DND-41 (cell line): Measurements from ENCODE around the gene TMEM92.
"Not testable (repeated sequence)": the region's sequence is repeated elsewhere in the genome, so short reads cannot be mapped to it uniquely, and the experiment has no call there.

Source experiments
- ATAC-seq: fragments of 200-7000 bp; cut with Tn5 transposase; 3 replicates; pipeline ENCODE4 v1.9.1; 2021; ENCODE audit warnings: low read depth; ENCODE audit not compliant: insufficient read depth
- DNase-seq: peaks from one replicate; pipeline ENCODE4 v3.0.0-alpha.2; 2020
- H2AFZ ChIP-seq: 2 replicates; pipeline ENCODE4 v1.6.0; 2012; ENCODE audit warnings: low read depth, low read length
- H3K27ac ChIP-seq: 2 replicates; pipeline ENCODE4 v1.5.1; 2012; ENCODE audit warnings: low read length, inconsistent platforms
- H3K27me3 ChIP-seq: fragments of 200-600 bp; sonication (generic); 2 replicates; pipeline ENCODE4 v1.6.0; 2012; ENCODE audit warnings: low read length, mild to moderate bottlenecking, inconsistent platforms; ENCODE audit not compliant: insufficient read depth, poor library complexity
- H3K36me3 ChIP-seq: 2 replicates; pipeline ENCODE4 v1.5.1; 2012; ENCODE audit warnings: low read length, inconsistent platforms; ENCODE audit not compliant: insufficient read depth
- H3K4me1 ChIP-seq: 2 replicates; pipeline ENCODE4 v1.5.1; 2012; ENCODE audit warnings: mild to moderate bottlenecking, low read length; ENCODE audit not compliant: insufficient read depth
- H3K4me2 ChIP-seq: 2 replicates; pipeline ENCODE4 v1.6.0; 2012; ENCODE audit warnings: mild to moderate bottlenecking, moderate library complexity, low read length, inconsistent platforms; ENCODE audit not compliant: insufficient read depth
- H3K4me3 ChIP-seq, 2 experiments: fragments of 200-600 bp in 1 of 2; shearing (Covaris generic) in 1 of 2; 2 replicates each; pipeline ENCODE4 v1.5.1; 2012 to 2016; ENCODE audit warnings: inconsistent platforms in 2 of 2, low read length in 2 of 2, mild to moderate bottlenecking in 2 of 2, low read depth in 1 of 2, moderate library complexity in 1 of 2
- H3K79me2 ChIP-seq: 2 replicates; pipeline ENCODE4 v1.6.0; 2012; ENCODE audit warnings: low read length, inconsistent platforms; ENCODE audit not compliant: insufficient read depth
- H3K9ac ChIP-seq: 2 replicates; pipeline ENCODE4 v1.6.0; 2012; ENCODE audit warnings: low read depth, mild to moderate bottlenecking, inconsistent platforms, low read length, moderate library complexity
- H3K9me3 ChIP-seq: 2 replicates; pipeline ENCODE4 v1.5.1; 2012; ENCODE audit warnings: low read length, moderate library complexity, mild to moderate bottlenecking, inconsistent platforms; ENCODE audit not compliant: insufficient read depth, severe bottlenecking
- H4K20me1 ChIP-seq: 2 replicates; pipeline ENCODE4 v1.6.0; 2012; ENCODE audit warnings: low read length; ENCODE audit not compliant: insufficient read depth
- CTCF ChIP-seq: IDR thresholded peaks from 2 replicates; pipeline ENCODE4 v1.5.1; 2012; ENCODE audit warnings: borderline replicate concordance, low read length, moderate library complexity, mild to moderate bottlenecking; ENCODE audit not compliant: poor library complexity, severe bottlenecking; ENCODE audit errors: extremely low read depth
- EZH2 ChIP-seq: IDR thresholded peaks from 3 replicates; pipeline ENCODE4 v1.6.1; 2012; ENCODE audit warnings: borderline replicate concordance, low read depth, mild to moderate bottlenecking, moderate library complexity, low read length, inconsistent platforms; ENCODE audit not compliant: severe bottlenecking

TMEM92 gene

DNA sequence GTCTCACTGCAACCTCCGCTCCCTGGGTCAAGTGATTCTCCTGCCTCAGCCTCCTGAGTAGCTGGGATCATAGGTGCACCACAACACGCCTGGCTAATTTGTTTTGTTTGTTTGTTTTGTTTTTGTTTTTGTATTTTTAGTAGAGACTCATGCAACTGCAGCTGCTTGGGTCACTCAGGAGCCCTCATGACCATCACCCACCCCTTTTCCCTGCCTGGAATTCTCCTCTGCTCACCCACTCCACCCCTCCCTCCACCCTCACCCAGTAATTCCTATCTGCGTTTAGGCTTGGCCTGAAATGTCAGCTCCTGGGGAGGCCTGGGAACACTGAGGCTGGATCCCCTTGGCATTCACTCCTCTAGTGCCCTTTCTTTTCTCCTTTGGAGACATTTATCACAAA, 25.5 kb downstream of the TMEM92 start:
- no peaks in the 10 kb centered on the region for H4K20me1 ChIP-seq
- no peak overlapping the region for H3K4me3 ChIP-seq
- no peak overlapping the region for H3K4me2 ChIP-seq
- H3K27me3 ChIP-seq: peaks cover 9% of the 10 kb centered on the region
- no peaks in the 10 kb centered on the region for H3K36me3 ChIP-seq
- DNase-seq (no peak), ATAC-seq (no peak)
- no peak overlapping the region for H2AFZ ChIP-seq
- H3K79me2 ChIP-seq: no peaks in the 10 kb centered on the region
- H3K27ac ChIP-seq: no peak overlapping the region
- no peak overlapping the region for H3K9ac ChIP-seq
- H3K9me3 ChIP-seq: no peaks in the 10 kb centered on the region
- TF ChIP-seq EZH2 (no peak), CTCF (no peak)
- no peaks in the 10 kb centered on the region for H3K4me1 ChIP-seq

DNA sequence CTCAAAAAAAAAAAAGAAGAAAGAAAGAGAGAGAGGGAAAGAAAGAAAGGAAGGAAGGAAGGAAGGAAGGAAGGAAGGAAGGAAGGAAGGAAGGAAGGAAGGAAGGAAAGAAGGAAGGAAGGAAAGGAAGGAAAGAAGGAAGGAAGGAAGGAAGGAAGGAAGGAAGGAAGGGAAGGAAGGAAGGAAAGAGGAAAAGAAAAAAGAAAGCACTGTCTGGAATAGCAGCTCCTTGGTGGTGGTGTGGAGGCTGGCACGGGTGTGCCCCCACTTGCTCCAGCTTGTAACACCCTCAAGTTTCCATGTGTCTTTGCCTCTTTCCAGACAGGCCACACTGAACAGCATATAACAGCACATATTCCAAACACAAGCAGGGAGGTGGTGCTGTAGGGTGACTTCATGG, 26.6 kb downstream of the TMEM92 start:
- ATAC-seq, H3K4me3 ChIP-seq, H3K4me1 ChIP-seq, H3K27ac ChIP-seq, H3K9me3 ChIP-seq, H3K36me3 ChIP-seq, H3K27me3 ChIP-seq, H4K20me1 ChIP-seq, H3K9ac ChIP-seq, DNase-seq, H3K79me2 ChIP-seq, H3K4me2 ChIP-seq, H2AFZ ChIP-seq: not testable (repeated sequence)

DNA sequence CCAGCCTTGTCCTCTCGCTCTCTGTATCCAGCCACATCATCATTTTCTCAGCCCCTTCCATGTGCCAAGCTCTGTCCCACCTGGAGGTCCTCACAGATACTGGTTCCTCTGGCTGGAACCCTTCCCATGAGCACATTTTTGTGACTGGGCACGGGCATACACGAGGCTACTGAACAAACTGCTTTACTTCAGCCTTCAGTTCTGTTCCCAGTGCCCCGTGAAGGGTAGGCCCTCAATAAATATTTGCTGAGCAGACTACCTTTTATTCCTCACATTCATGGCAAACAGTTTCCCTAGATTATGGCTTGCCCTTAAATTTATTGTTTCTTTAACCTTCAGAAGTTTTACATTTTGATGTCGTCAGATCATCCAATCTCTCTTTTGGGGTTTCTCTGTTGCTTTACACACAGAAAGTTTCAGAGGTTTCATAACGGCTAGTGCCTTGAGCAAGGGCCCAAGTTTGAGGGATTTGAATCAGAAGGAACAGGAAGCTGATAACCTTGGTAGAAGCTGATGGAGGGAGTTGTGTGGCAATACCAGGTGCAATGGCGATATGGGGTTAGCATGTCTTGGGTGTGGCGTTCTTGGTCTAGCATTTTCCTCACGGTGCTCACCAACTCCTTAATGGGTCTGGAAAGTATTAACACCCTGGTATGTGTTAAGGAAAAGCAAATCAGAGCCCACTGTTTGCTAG, 27.8 kb downstream of the TMEM92 start:
- Histone ChIP-seq H4K20me1 (no peaks in the 10 kb centered on the region), H3K4me3 (no peak overlapping the region), H3K9me3 (no peaks in the 10 kb centered on the region), H3K36me3 (no peaks in the 10 kb centered on the region), H3K4me2 (no peak overlapping the region), H3K27me3 (peaks cover 12% of the 10 kb centered on the region), H3K79me2 (no peaks in the 10 kb centered on the region), H3K27ac (no peak overlapping the region), H2AFZ (no peak overlapping the region), H3K9ac (no peak overlapping the region), H3K4me1 (no peaks in the 10 kb centered on the region)
- DNase-seq (no peak), ATAC-seq (no peak)
- TF ChIP-seq CTCF (no peak), EZH2 (no peak)

- Histone ChIP-seq H3K4me3 (no peak overlapping the region), H2AFZ (no peak overlapping the region), H3K9me3 (no peaks in the 10 kb centered on the region), H3K4me2 (no peak overlapping the region), H3K4me1 (no peaks in the 10 kb centered on the region), H3K79me2 (no peaks in the 10 kb centered on the region), H3K27me3 (peaks cover 17% of the 10 kb centered on the region), H4K20me1 (no peaks in the 10 kb centered on the region), H3K9ac (no peak overlapping the region), H3K27ac (no peak overlapping the region), H3K36me3 (no peaks in the 10 kb centered on the region)
- ATAC-seq (no peak), DNase-seq (no peak)
- TF ChIP-seq CTCF: no peak
- TF ChIP-seq EZH2: no peak
Measured at GRCh38 chr17:50303051-50303450, 28.8 kb downstream of the TMEM92 start.
